Mesenchymal stem cell (in vitro differentiated cells and primary cell): ENCODE data around the gene SCYL3.

Experiments used
- DNase-seq: peaks from one replicate; pipeline ENCODE4 v3.0.0-alpha.2; 2013
- H2AFZ ChIP-seq: one replicate; pipeline ENCODE4 v1.6.1; 2013; ENCODE audit warnings: low read depth, mild to moderate bottlenecking, control low read depth, inconsistent platforms, low read length, moderate library complexity
- H2AK5ac ChIP-seq: 2 replicates; pipeline ENCODE4 v1.6.1; 2013; ENCODE audit warnings: low read length, moderate library complexity, mild to moderate bottlenecking, inconsistent platforms; ENCODE audit not compliant: severe bottlenecking
- H2BK120ac ChIP-seq: one replicate; pipeline ENCODE4 v1.6.1; 2013; ENCODE audit warnings: low read depth, mild to moderate bottlenecking, inconsistent platforms, low read length, moderate library complexity
- H2BK12ac ChIP-seq, 2 experiments: one replicate each; pipeline ENCODE4 v1.6.1; 2013; ENCODE audit warnings: inconsistent platforms in 2 of 2, low read length in 2 of 2, mild to moderate bottlenecking in 2 of 2, moderate library complexity in 2 of 2, control low read depth in 1 of 2
- H2BK15ac ChIP-seq: one replicate; pipeline ENCODE4 v1.6.1; 2013; ENCODE audit warnings: mild to moderate bottlenecking, low read depth, inconsistent platforms; ENCODE audit not compliant: poor library complexity, severe bottlenecking
- H2BK5ac ChIP-seq: 2 replicates; pipeline ENCODE4 v1.6.1; 2013; ENCODE audit warnings: low read depth, mild to moderate bottlenecking, low read length, control low read depth, inconsistent platforms; ENCODE audit not compliant: poor library complexity, severe bottlenecking
- H3K14ac ChIP-seq, 2 experiments: one replicate each; pipeline ENCODE4 v1.6.1; 2013; ENCODE audit warnings: inconsistent platforms in 2 of 2, low read length in 2 of 2, control low read depth in 1 of 2, mild to moderate bottlenecking in 1 of 2, moderate library complexity in 1 of 2
- H3K18ac ChIP-seq, 2 experiments: one replicate each; pipeline ENCODE4 v1.6.1; 2013; ENCODE audit warnings: inconsistent platforms in 2 of 2, low read length in 2 of 2, control low read depth in 1 of 2, low read depth in 1 of 2, mild to moderate bottlenecking in 1 of 2
- H3K23ac ChIP-seq, 2 experiments: one replicate each; pipeline ENCODE4 v1.6.1; 2013; ENCODE audit warnings: inconsistent platforms in 2 of 2, low read length in 2 of 2, mild to moderate bottlenecking in 2 of 2, moderate library complexity in 2 of 2, control low read depth in 1 of 2
- H3K27ac ChIP-seq: 2 replicates; pipeline ENCODE4 v1.5.1; 2013; ENCODE audit warnings: mild to moderate bottlenecking, moderate library complexity, low read length, control low read depth, inconsistent platforms; ENCODE audit not compliant: poor library complexity, severe bottlenecking
- H3K27me3 ChIP-seq, 2 experiments: 2 replicates each; pipeline versions ENCODE4 v1.6.1 to v1.7.0; 2013; ENCODE audit warnings: low read length in 2 of 2, mild to moderate bottlenecking in 2 of 2, moderate library complexity in 2 of 2, control low read depth in 1 of 2, inconsistent platforms in 1 of 2; ENCODE audit not compliant: control insufficient read depth in 1 of 2, insufficient read depth in 1 of 2
- H3K36me3 ChIP-seq, 2 experiments: 2 replicates each; pipeline versions ENCODE4 v1.6.1 to v1.7.0; 2013; ENCODE audit warnings: low read length in 2 of 2, control low read depth in 1 of 2, inconsistent platforms in 1 of 2, low read depth in 1 of 2, mild to moderate bottlenecking in 1 of 2; ENCODE audit not compliant: insufficient read depth in 2 of 2, control insufficient read depth in 1 of 2
- H3K4ac ChIP-seq, 2 experiments: one replicate each; pipeline ENCODE4 v1.6.1; 2013; ENCODE audit warnings: inconsistent platforms in 2 of 2, low read length in 2 of 2, mild to moderate bottlenecking in 2 of 2, moderate library complexity in 2 of 2, control low read depth in 1 of 2, low read depth in 1 of 2
- H3K4me1 ChIP-seq: 2 replicates; pipeline ENCODE4 v1.6.1; 2013; ENCODE audit warnings: low read depth, low read length, control low read depth; ENCODE audit not compliant: control insufficient read depth, insufficient read depth
- H3K4me2 ChIP-seq: 2 replicates; pipeline ENCODE4 v1.6.1; 2013; ENCODE audit warnings: low read length, mild to moderate bottlenecking, inconsistent platforms; ENCODE audit not compliant: poor library complexity, severe bottlenecking
- H3K4me3 ChIP-seq, 2 experiments: 2 replicates each; pipeline versions ENCODE4 v1.5.1 to v1.7.0; 2013; ENCODE audit warnings: low read length in 2 of 2, mild to moderate bottlenecking in 2 of 2, control low read depth in 1 of 2, low read depth in 1 of 2; ENCODE audit not compliant: insufficient read depth in 1 of 2
- H3K79me1 ChIP-seq: replicated peaks from 2 replicates; pipeline ENCODE4 v1.6.1; 2013; ENCODE audit warnings: mild to moderate bottlenecking, control low read depth, low read length, inconsistent platforms; ENCODE audit not compliant: poor library complexity, severe bottlenecking
- H3K9ac ChIP-seq: 2 replicates; pipeline ENCODE4 v1.7.0; 2013; ENCODE audit warnings: mild to moderate bottlenecking, low read length, moderate library complexity
- H3K9me3 ChIP-seq: 2 replicates; pipeline ENCODE4 v1.7.0; 2013; ENCODE audit warnings: mild to moderate bottlenecking, low read length; ENCODE audit not compliant: control insufficient read depth
- H4K8ac ChIP-seq: one replicate; pipeline ENCODE4 v1.6.1; 2013; ENCODE audit warnings: inconsistent platforms, mild to moderate bottlenecking, low read length, moderate library complexity
- H4K91ac ChIP-seq: one replicate; pipeline ENCODE4 v1.6.1; 2013; ENCODE audit warnings: mild to moderate bottlenecking, low read length, inconsistent platforms
- WGBS: methylation state at CpG from one replicate; pipeline ENCODE4 v1.1.7; 2013; ENCODE audit warnings: mixed read lengths; 5-methylcytosine and 5-hydroxymethylcytosine counted together

Gene SCYL3

GRCh38 chr1:169829671-169830070 lies 64.0 kb downstream of the SCYL3 start:
- Histone ChIP-seq H3K9me3 (no peaks in the 10 kb centered on the region), H4K91ac (no peak overlapping the region), H2BK15ac (no peak overlapping the region), H2BK12ac (no peak overlapping the region), H3K4me3 (no peak overlapping the region), H3K4ac (no peak overlapping the region), H3K27ac (no peak overlapping the region), H2BK5ac (no peak overlapping the region), H3K79me1 (no peaks in the 10 kb centered on the region), H3K27me3 (no peaks in the 10 kb centered on the region), H3K36me3 (peaks cover 5 to 29% of the 10 kb centered on the region in 2 experiments), H2AFZ (no peak overlapping the region), H3K18ac (no peak overlapping the region), H3K9ac (no peak overlapping the region), H3K4me2 (no peak overlapping the region), H3K14ac (no peak overlapping the region), H2BK120ac (no peak overlapping the region), H3K23ac (no peak overlapping the region), H4K8ac (no peak overlapping the region), H3K4me1 (no peaks in the 10 kb centered on the region), H2AK5ac (no peak overlapping the region)
- no peak for DNase-seq
- no CpG with 5 or more reads among the region's 1 CpG for WGBS

DNA sequence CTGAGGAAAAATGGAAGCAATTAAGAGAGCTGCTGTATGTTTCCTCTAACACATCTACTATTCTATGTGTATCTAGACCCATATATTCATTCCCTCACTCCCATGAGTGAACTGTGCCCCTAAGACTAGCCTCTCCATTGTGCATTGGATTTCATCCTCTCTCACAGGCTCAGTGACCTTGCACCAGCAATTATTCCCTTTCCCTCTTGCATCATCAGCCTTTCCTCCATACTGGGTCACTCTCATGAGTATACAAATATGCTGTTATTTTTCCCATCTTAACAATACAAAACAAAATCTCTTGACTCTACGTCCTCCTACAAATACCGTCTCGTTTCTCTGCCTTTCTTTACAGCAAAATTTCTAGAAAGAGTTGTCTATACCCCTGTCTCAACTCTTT lies 69.5 kb downstream of the SCYL3 start:
- no peak overlapping the region for H4K91ac ChIP-seq
- no peak overlapping the region for H2BK5ac ChIP-seq
- no peak overlapping the region for H2AFZ ChIP-seq
- H3K4ac ChIP-seq: no peak overlapping the region
- no peak overlapping the region for H3K4me3 ChIP-seq
- no peak overlapping the region for H2BK15ac ChIP-seq
- H3K4me1 ChIP-seq: no peaks in the 10 kb centered on the region
- peaks cover 2 to 21% of the 10 kb centered on the region in 2 experiments for H3K36me3 ChIP-seq
- H3K14ac ChIP-seq: no peak overlapping the region
- no peak overlapping the region for H2AK5ac ChIP-seq
- 98% methylated on average over 3 of the region's 3 CpGs for WGBS
- no peak overlapping the region for H4K8ac ChIP-seq
- H3K9ac ChIP-seq: no peak overlapping the region
- H3K27ac ChIP-seq: no peak overlapping the region
- H3K79me1 ChIP-seq: peaks cover 2% of the 10 kb centered on the region
- no peak for DNase-seq
- no peaks in the 10 kb centered on the region for H3K27me3 ChIP-seq
- no peak overlapping the region for H3K23ac ChIP-seq
- H3K4me2 ChIP-seq: no peak overlapping the region
- no peak overlapping the region for H2BK120ac ChIP-seq
- H2BK12ac ChIP-seq: no peak overlapping the region
- no peak overlapping the region for H3K18ac ChIP-seq
- H3K9me3 ChIP-seq: no peaks in the 10 kb centered on the region

- Histone ChIP-seq H3K23ac (no peak overlapping the region), H3K4me1 (no peaks in the 10 kb centered on the region), H3K9me3 (no peaks in the 10 kb centered on the region), H2BK12ac (no peak overlapping the region), H3K4ac (no peak overlapping the region), H3K9ac (no peak overlapping the region), H3K27me3 (no peaks in the 10 kb centered on the region), H3K18ac (no peak overlapping the region), H3K4me2 (no peak overlapping the region), H4K8ac (no peak overlapping the region), H3K4me3 (no peak overlapping the region), H2BK5ac (no peak overlapping the region), H2AFZ (no peak overlapping the region), H3K36me3 (peaks cover 0 to 13% of the 10 kb centered on the region in 2 experiments), H4K91ac (no peak overlapping the region), H2BK15ac (no peak overlapping the region), H3K14ac (no peak overlapping the region), H3K79me1 (peaks cover 4% of the 10 kb centered on the region), H3K27ac (no peak overlapping the region), H2BK120ac (no peak overlapping the region), H2AK5ac (no peak overlapping the region)
- DNase-seq: no peak
- WGBS: 96% methylated on average over 4 of the region's 7 CpGs
Measured at GRCh38 chr1:169821500-169821899, 72.2 kb downstream of the SCYL3 start.

DNA sequence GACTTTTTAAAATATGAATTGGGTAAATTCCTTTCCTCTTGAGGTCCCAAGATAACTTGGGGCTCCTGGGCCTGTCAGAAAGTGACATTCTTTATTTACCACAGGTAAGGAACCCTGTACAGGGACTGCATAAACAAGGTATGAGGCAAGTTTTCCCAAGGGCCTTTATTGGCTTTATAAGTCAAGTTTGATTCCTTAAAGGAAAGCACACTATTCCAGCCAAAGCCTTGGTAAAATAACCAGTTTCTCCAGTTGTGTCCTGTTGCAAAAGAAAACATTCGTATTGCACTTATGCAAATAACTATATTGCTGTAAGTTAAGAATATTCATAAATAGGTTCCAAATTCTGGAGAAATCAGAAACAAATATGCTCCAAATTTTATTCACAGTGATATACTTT lies 77.1 kb downstream of the SCYL3 start:
- DNase-seq: no peak
- Histone ChIP-seq H2AK5ac (no peak overlapping the region), H3K4me2 (no peak overlapping the region), H4K8ac (no peak overlapping the region), H3K14ac (no peak overlapping the region), H3K4me1 (no peaks in the 10 kb centered on the region), H2BK15ac (no peak overlapping the region), H3K9ac (no peak overlapping the region), H2BK12ac (no peak overlapping the region), H3K23ac (no peak overlapping the region), H3K4me3 (no peak overlapping the region), H2BK5ac (no peak overlapping the region), H3K18ac (no peak overlapping the region), H3K4ac (no peak overlapping the region), H2BK120ac (no peak overlapping the region), H3K79me1 (peaks cover 7% of the 10 kb centered on the region), H4K91ac (no peak overlapping the region), H2AFZ (no peak overlapping the region), H3K36me3 (no peaks in the 10 kb centered on the region), H3K27ac (no peak overlapping the region), H3K27me3 (no peaks in the 10 kb centered on the region), H3K9me3 (no peaks in the 10 kb centered on the region)
- no CpG with 5 or more reads among the region's 1 CpG for WGBS
